OCI-LY1 (cell line): ENCODE measurements around the gene UBE2K.

ENCODE experiments used
- EZH2 ChIP-seq: fragments of 200-600 bp; sonication (generic), shearing (Covaris generic); IDR thresholded peaks from 2 replicates; pipeline ENCODE4 v1.8.0; 2017; ENCODE audit warnings: borderline replicate concordance, mixed run types, mild to moderate bottlenecking, antibody characterized with exemption, low read length, moderate library complexity, mixed read lengths
- TF ChIP-seq, protein P1 (sequence below): fragments of 200-600 bp; sonication (generic), shearing (Covaris generic); IDR thresholded peaks from 2 replicates; pipeline ENCODE4 v1.5.1; 2017; ENCODE audit warnings: mild to moderate bottlenecking, antibody characterized with exemption, low read length, moderate library complexity, mixed read lengths

DNA sequence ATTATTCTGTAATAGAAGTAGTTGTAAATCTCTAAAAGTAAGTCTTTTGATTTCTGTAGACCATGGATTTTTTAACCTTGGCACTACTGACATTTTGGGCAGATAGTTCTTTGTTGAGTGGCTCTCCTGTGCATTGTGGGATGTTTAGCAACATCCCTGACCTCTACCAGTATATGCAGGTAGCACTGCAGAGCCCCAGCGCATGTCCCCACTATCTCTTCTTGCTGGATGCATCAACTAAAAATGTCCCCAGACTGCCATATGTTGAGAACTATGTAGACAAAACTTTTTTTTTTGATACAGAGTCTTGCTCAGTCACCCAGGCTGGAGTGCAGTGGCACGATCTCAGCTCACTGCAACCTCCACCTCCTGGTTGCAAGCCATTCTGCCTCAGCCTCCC lies 4.8 kb downstream of the UBE2K start:
- no peak for TF ChIP-seq EZH2
- TF ChIP-seq, protein P1, sequence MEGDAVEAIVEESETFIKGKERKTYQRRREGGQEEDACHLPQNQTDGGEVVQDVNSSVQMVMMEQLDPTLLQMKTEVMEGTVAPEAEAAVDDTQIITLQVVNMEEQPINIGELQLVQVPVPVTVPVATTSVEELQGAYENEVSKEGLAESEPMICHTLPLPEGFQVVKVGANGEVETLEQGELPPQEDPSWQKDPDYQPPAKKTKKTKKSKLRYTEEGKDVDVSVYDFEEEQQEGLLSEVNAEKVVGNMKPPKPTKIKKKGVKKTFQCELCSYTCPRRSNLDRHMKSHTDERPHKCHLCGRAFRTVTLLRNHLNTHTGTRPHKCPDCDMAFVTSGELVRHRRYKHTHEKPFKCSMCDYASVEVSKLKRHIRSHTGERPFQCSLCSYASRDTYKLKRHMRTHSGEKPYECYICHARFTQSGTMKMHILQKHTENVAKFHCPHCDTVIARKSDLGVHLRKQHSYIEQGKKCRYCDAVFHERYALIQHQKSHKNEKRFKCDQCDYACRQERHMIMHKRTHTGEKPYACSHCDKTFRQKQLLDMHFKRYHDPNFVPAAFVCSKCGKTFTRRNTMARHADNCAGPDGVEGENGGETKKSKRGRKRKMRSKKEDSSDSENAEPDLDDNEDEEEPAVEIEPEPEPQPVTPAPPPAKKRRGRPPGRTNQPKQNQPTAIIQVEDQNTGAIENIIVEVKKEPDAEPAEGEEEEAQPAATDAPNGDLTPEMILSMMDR, result no peak
